ENCODE measurements around the gene CCPG1.

The CCPG1 gene

GRCh38 chr15:55389264-55389607 is 18.9 kb downstream of the CCPG1 start:
- Histone ChIP-seq H3K4me3 (ENCODE audit: low read depth, low read length) (no peak overlapping the region), H3K9me3 (ENCODE audit: severe bottlenecking) (no peaks in the 10 kb centered on the region), H3K27ac (no peak overlapping the region), H3K27me3 (ENCODE audit: insufficient read depth, low read depth, severe bottlenecking) (no peaks in the 10 kb centered on the region), H3K36me3 (peaks cover 7% of the 10 kb centered on the region)
- DNase-seq = no peak
- TF ChIP-seq CTCF (IDR thresholded peaks at IDR 0.05; ENCODE audit: low read depth, low read length) = no peak

GRCh38 chr15:55387027-55387426 is 21.1 kb downstream of the CCPG1 start:
- Histone ChIP-seq H3K4me3 (ENCODE audit: low read depth, low read length) (no peak overlapping the region), H3K9me3 (ENCODE audit: severe bottlenecking) (no peaks in the 10 kb centered on the region), H3K27me3 (ENCODE audit: insufficient read depth, low read depth, severe bottlenecking) (no peaks in the 10 kb centered on the region), H3K36me3 (peaks cover 11% of the 10 kb centered on the region), H3K27ac (no peak overlapping the region)
- no peak for TF ChIP-seq CTCF (IDR thresholded peaks at IDR 0.05; ENCODE audit: low read depth, low read length)
- no peak for DNase-seq

- no peak for DNase-seq
Measured at GRCh38 chr15:55383687-55384086, 24.5 kb downstream of the CCPG1 start.

GRCh38 chr15:55381595-55381994 is 26.6 kb downstream of the CCPG1 start:
- peaks cover 5% of the 10 kb centered on the region; the same call in 1 of the 2 replicates for H3K36me3 ChIP-seq
- H3K4me3 ChIP-seq (ENCODE audit: low read depth, low read length) = no peak overlapping the region
- H3K27ac ChIP-seq = no peak overlapping the region

More at GRCh38 chr15:55383687-55384086, 24.5 kb downstream of the CCPG1 start:
- Histone ChIP-seq H3K27me3 (ENCODE audit: insufficient read depth, low read depth, severe bottlenecking) (no peaks in the 10 kb centered on the region), H3K27ac (no peak overlapping the region), H3K4me3 (ENCODE audit: low read depth, low read length) (no peak overlapping the region), H3K36me3 (peaks cover 11% of the 10 kb centered on the region), H3K9me3 (ENCODE audit: severe bottlenecking) (no peaks in the 10 kb centered on the region)
- no peak for TF ChIP-seq CTCF (IDR thresholded peaks at IDR 0.05; ENCODE audit: low read depth, low read length)

GRCh38 chr15:55379095-55379494 is 29.1 kb downstream of the CCPG1 start:
- Histone ChIP-seq H3K4me3 (ENCODE audit: low read depth, low read length) (no peak overlapping the region), H3K9me3 (ENCODE audit: severe bottlenecking) (no peaks in the 10 kb centered on the region), H3K27me3 (ENCODE audit: insufficient read depth, low read depth, severe bottlenecking) (no peaks in the 10 kb centered on the region), H3K36me3 (peaks cover 7% of the 10 kb centered on the region), H3K27ac (no peak overlapping the region)
- TF ChIP-seq CTCF (IDR thresholded peaks at IDR 0.05; ENCODE audit: low read depth, low read length) = no peak
- no peak for DNase-seq

More at GRCh38 chr15:55381595-55381994, 26.6 kb downstream of the CCPG1 start:
- TF ChIP-seq CTCF (IDR thresholded peaks at IDR 0.05; ENCODE audit: low read depth, low read length) = no peak
- no peak for DNase-seq
- Histone ChIP-seq H3K27me3 (ENCODE audit: insufficient read depth, low read depth, severe bottlenecking) (no peaks in the 10 kb centered on the region), H3K9me3 (ENCODE audit: severe bottlenecking) (no peaks in the 10 kb centered on the region)

- DNase-seq = no peak
- H3K36me3 ChIP-seq = peaks cover 13% of the 10 kb centered on the region
- no peaks in the 10 kb centered on the region for H3K9me3 ChIP-seq (ENCODE audit: severe bottlenecking)
- no peak overlapping the region for H3K4me3 ChIP-seq (ENCODE audit: low read depth, low read length)
- H3K27ac ChIP-seq = no peak overlapping the region
- no peaks in the 10 kb centered on the region for H3K27me3 ChIP-seq (ENCODE audit: insufficient read depth, low read depth, severe bottlenecking)
- no peak for TF ChIP-seq CTCF (IDR thresholded peaks at IDR 0.05; ENCODE audit: low read depth, low read length)
Measured at GRCh38 chr15:55372701-55373440, 35.3 kb downstream of the CCPG1 start.
